ENCODE measurements around the gene HEXIM2. TPM values are rescaled to one million over a fixed set of nuclear protein-coding genes. Genes with fewer than 3 reads are reported as not detected.

The HEXIM2 gene
- total and polyA plus RNA-seq, 4 donors, result 4.3 to 10.6 (median 7.1) TPM

DNA sequence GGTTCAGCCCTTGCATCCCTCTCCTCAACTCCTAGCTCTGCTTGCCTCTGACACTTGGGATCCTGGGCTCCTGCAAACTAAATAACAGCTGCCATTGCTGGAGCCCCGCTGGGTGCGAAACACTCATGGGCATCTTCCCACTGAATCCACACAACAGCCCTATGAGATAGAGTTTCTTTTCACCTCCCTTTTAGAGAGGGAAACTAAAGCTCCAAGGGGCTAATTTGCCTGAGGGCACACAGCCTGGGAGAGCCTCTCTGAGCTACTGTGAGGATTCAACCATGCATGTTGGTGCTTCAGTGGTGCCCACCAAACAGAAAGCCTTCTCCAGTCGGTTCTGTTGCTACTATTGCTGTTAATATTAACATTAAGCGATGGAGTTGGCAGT is 22.1 kb upstream of the HEXIM2 start:
- DNase-seq (no peak), ATAC-seq (ENCODE audit: insufficient read depth, low FRiP score) (no peak)
- no peak overlapping the region for H3K9ac ChIP-seq (ENCODE audit: insufficient read depth in 1 of 2, low read length in 2 of 2)
- TF ChIP-seq, protein P1, sequence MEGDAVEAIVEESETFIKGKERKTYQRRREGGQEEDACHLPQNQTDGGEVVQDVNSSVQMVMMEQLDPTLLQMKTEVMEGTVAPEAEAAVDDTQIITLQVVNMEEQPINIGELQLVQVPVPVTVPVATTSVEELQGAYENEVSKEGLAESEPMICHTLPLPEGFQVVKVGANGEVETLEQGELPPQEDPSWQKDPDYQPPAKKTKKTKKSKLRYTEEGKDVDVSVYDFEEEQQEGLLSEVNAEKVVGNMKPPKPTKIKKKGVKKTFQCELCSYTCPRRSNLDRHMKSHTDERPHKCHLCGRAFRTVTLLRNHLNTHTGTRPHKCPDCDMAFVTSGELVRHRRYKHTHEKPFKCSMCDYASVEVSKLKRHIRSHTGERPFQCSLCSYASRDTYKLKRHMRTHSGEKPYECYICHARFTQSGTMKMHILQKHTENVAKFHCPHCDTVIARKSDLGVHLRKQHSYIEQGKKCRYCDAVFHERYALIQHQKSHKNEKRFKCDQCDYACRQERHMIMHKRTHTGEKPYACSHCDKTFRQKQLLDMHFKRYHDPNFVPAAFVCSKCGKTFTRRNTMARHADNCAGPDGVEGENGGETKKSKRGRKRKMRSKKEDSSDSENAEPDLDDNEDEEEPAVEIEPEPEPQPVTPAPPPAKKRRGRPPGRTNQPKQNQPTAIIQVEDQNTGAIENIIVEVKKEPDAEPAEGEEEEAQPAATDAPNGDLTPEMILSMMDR (IDR thresholded peaks at IDR 0.05; ENCODE audit: control extremely low read depth, extremely low read depth), result no peak
- H3K4me1 ChIP-seq (ENCODE audit: control insufficient read depth in 5 of 5, insufficient read depth in 5 of 5, low read length in 5 of 5), result peaks cover 0 to 26% (median 4%) of the 10 kb centered on the region in 5 donors
- no peaks in the 10 kb centered on the region for H3K9me3 ChIP-seq (ENCODE audit: control insufficient read depth in 4 of 4, insufficient read depth in 3 of 4, low read length in 3 of 4)
- no peak overlapping the region for H3K27ac ChIP-seq (ENCODE audit: low read depth in 1 of 2, low read length in 1 of 2)
- H3K27me3 ChIP-seq (ENCODE audit: control insufficient read depth in 3 of 3, insufficient read depth in 3 of 3, low read length in 2 of 3), result no peaks in the 10 kb centered on the region
- H3K36me3 ChIP-seq (ENCODE audit: control insufficient read depth in 4 of 4, insufficient read depth in 4 of 4, low read length in 4 of 4), result peaks cover 0 to 11% (median 0%) of the 10 kb centered on the region in 4 donors
- H3K4me3 ChIP-seq, result no peak overlapping the region
- WGBS, 2 donors, result 86 to 87% methylated on average over 4 of the region's 4 CpGs

DNA sequence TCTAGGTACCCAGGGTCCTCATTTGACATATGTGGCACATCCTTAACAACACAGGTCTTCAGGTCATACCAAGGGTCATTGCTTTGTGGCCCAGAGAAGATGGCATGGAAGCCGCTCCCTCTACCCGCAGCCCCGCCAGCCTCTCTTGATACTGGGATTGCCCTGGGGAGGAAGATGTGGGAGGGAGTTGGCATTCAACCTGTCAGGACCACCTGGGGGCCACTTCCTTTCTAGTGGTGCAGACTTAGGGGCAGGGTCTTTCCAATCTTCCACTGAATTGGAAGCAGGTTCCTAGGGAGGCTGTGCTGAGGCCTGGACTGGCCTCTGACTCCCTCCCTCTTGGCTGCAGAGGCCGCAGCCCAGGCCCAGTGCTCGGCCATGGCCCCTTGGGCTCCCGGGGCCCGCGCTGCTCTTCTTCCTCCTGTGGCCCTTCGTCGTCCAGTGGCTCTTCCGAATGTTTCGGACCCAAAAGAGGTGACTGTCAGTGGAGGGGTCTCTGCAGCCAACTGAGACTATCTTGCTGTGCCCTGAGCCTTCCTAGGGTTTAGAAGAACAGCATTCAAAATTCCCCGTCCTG is 18.5 kb upstream of the HEXIM2 start:
- ATAC-seq (ENCODE audit: insufficient read depth, low FRiP score) (no peak), DNase-seq (no peak)
- Histone ChIP-seq H3K4me1 (ENCODE audit: control insufficient read depth in 5 of 5, insufficient read depth in 5 of 5, low read length in 5 of 5) (peaks cover 0 to 30% (median 5%) of the 10 kb centered on the region in 5 donors), H3K27me3 (ENCODE audit: control insufficient read depth in 3 of 3, insufficient read depth in 3 of 3, low read length in 2 of 3) (no peaks in the 10 kb centered on the region), H3K9me3 (ENCODE audit: control insufficient read depth in 4 of 4, insufficient read depth in 3 of 4, low read length in 3 of 4) (no peaks in the 10 kb centered on the region), H3K36me3 (ENCODE audit: control insufficient read depth in 4 of 4, insufficient read depth in 4 of 4, low read length in 4 of 4) (peaks cover 0 to 7% (median 0%) of the 10 kb centered on the region in 4 donors), H3K9ac (ENCODE audit: insufficient read depth in 1 of 2, low read length in 2 of 2) (peak overlapping the region in 1 of 2 donors; percentile 32), H3K4me3 (no peak overlapping the region), H3K27ac (ENCODE audit: low read depth in 1 of 2, low read length in 1 of 2) (peak overlapping the region; percentile 82 to 88)
- TF ChIP-seq, protein P1 (IDR thresholded peaks at IDR 0.05; ENCODE audit: control extremely low read depth, extremely low read depth), result no peak
- WGBS, 2 donors, result 86 to 89% methylated on average over 13 of the region's 13 CpGs

DNA sequence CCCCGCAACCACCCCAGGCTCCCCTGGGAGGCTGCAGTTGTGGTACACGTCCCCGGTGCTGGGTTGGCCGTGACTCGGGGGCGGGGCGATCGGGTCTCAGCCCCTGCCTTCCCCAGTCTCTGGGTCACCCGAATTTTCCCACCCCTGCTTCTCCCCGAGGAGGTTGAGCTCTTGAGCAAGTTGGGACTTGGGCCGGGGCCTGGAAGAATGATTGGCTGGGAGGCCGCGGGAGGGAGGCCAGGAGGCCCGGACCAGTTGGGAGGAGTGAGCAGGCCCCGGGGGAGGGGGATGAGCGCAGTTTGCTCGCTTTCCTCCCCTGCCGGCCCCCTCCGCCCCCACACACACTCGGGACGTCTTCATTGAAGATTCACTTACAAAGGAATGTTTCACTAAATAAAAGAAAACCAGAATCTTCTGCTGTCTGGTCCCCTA is 17.9 kb upstream of the HEXIM2 start:
- Histone ChIP-seq H3K4me1 (ENCODE audit: control insufficient read depth in 5 of 5, insufficient read depth in 5 of 5, low read length in 5 of 5) (peaks cover 0 to 30% (median 5%) of the 10 kb centered on the region in 5 donors), H3K4me3 (no peak overlapping the region), H3K27ac (ENCODE audit: low read depth in 1 of 2, low read length in 1 of 2) (peak overlapping the region; percentile 82 to 88), H3K27me3 (ENCODE audit: control insufficient read depth in 3 of 3, insufficient read depth in 3 of 3, low read length in 2 of 3) (no peaks in the 10 kb centered on the region), H3K9ac (ENCODE audit: insufficient read depth in 1 of 2, low read length in 2 of 2) (peak overlapping the region in 1 of 2 donors; percentile 32), H3K36me3 (ENCODE audit: control insufficient read depth in 4 of 4, insufficient read depth in 4 of 4, low read length in 4 of 4) (peaks cover 0 to 6% (median 0%) of the 10 kb centered on the region in 4 donors), H3K9me3 (ENCODE audit: control insufficient read depth in 4 of 4, insufficient read depth in 3 of 4, low read length in 3 of 4) (no peaks in the 10 kb centered on the region)
- TF ChIP-seq, protein P1 (IDR thresholded peaks at IDR 0.05; ENCODE audit: control extremely low read depth, extremely low read depth), result no peak
- no peak for ATAC-seq (ENCODE audit: insufficient read depth, low FRiP score)
- peak; percentile 92 to 95 (median 94) for DNase-seq
- WGBS, 2 donors, result 7 to 13% methylated on average over 21 of the region's 21 CpGs

All from lung (tissue), 12 donors.